Kidney capillary endothelial cell (primary cell): Measurements from ENCODE around the gene PCDHGA6.
"Not testable (repeated sequence)": the region's sequence is repeated elsewhere in the genome, so short reads cannot be mapped to it uniquely, and the experiment has no call there.

Source experiments
- DNase-seq: peaks from one replicate; pipeline ENCODE4 v3.0.0-alpha.2; 2018; ENCODE audit warnings: low spot score

PCDHGA6 gene

DNA sequence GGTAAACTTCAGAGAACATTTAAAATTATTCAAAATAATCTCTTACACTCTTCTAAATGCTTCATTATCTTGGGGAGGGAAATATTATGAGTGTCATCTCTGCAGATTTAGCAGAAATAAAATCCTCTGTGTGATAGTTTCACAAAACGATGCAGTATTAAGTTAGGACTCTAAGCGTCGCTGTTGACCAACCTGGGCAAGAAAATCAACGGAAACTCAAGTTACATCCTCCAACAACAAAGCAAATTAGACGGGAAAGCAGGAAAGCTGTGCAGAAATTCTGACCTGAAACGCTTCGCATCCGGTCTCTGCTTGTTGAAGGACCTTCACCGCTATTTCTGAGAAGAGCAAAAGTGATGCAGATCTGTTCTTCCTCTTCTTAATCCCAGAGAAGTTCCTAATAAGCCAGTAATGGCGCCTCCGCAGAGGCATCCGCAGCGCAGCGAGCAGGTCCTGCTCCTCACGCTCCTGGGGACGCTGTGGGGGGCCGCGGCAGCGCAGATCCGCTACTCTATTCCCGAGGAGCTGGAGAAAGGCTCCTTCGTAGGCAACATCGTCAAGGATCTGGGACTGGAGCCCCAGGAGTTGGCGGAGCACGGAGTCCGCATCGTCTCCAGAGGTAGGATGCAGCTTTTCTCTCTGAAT, at the start of gene PCDHGA6:
TSS of gene PCDHGA6 (plus strand) at position 219 of the 645 bp plus-strand sequence. CDS start at position 412, 193 bp downstream.
- no peak for DNase-seq

DNA sequence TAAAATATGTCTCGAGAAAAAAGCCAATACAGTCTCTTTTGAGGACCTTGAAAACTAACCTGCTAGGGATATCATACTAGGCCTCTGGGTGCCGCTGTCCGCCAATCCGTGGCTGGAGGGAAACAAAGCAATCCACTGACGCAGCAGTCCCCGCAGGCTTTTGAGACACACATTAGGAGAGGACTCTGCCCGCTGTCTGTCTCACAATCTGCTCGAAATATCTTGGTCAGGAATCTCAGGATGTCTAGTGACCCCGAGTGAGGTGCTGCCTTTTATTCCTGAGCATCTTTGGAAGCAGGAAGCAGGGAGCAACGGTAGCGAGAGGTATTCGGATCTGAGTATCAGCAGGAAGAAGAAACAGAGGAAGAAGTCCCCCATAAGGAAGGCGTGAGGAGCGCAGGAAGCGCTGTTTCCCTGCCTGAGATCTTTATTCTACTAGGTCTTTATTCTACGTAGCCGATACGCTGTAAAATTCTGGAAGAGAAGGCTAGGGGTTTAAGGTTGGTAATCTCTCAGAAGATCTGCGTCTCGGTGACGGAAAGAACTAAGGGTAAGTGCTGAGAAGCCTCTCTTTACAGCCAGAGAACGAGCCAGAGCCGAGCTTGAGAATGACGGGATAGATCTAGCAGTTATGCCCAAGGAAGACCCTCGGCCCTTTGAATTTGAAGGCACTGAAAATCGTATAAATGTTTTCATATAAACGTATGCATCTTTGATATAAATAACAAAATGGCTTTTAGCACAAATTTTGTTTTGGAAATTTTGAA, 47.4 kb upstream of the PCDHGA6 start:
- peak; percentile 44 for DNase-seq

DNA sequence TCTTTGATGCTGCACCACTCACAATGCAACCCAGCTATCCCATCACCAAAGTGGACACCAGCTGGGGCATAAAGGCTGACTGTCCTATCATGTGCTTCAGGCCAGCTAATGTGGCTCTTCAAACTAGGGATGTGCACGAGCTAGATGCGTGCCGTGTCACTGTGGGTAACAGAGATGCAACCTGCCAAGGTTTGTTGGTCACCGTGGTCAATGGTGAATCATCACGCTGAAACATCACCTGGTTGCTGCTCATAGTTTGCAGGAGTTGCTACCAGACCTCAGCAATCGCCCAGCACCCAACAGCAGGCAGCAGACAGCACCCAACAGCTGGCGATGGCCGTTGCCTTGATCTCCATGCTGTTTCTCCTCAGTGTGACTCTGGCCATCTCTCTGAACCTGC, 45.5 kb upstream of the PCDHGA6 start:
- no peak for DNase-seq

DNA sequence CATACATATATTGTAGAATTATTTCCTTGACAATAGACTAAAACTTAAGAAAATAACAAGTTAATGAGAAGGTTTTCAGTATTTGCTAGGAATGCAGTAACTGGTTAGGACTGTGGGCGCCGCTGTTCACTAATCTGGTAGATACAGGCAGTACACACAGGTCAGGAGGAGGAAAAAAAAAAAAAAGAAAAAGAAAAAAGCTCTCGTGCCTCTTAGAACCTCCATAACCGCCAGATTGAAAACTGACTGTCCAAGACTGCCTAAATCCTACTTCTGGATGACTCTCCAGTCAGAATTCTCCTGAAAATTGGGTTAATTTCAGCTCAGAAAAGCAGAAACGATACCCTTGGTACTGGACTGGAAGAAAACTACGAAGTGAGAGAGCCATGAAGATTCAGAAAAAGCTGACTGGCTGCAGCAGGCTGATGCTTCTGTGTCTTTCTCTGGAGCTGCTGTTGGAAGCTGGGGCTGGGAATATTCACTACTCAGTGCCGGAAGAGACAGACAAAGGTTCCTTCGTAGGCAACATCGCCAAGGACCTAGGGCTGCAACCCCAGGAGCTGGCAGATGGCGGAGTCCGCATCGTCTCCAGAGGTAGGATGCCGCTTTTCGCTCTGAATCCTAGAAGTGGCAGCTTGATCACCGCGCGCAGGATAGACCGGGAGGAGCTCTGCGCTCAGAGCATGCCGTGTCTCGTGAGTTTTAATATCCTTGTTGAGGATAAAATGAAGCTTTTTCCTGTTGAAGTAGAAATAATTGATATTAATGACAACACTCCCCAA, 43.2 kb upstream of the PCDHGA6 start, which contains the start of gene PCDHGA1:
TSS of gene PCDHGA1 (plus strand) at position 216 of the 782 bp plus-strand sequence.
- no peak for DNase-seq

DNA sequence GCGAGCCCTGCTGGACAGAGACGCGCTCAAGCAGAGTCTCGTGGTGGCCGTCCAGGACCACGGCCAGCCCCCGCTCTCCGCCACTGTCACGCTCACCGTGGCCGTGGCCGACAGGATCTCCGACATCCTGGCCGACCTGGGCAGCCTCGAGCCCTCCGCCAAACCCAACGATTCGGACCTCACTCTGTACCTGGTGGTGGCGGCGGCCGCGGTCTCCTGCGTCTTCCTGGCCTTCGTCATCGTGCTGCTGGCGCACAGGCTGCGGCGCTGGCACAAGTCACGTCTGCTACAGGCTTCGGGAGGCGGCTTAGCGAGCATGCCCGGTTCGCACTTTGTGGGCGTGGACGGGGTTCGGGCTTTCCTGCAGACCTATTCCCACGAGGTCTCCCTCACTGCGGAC, 41.1 kb upstream of the PCDHGA6 start:
- DNase-seq, result not testable (repeated sequence)

DNA sequence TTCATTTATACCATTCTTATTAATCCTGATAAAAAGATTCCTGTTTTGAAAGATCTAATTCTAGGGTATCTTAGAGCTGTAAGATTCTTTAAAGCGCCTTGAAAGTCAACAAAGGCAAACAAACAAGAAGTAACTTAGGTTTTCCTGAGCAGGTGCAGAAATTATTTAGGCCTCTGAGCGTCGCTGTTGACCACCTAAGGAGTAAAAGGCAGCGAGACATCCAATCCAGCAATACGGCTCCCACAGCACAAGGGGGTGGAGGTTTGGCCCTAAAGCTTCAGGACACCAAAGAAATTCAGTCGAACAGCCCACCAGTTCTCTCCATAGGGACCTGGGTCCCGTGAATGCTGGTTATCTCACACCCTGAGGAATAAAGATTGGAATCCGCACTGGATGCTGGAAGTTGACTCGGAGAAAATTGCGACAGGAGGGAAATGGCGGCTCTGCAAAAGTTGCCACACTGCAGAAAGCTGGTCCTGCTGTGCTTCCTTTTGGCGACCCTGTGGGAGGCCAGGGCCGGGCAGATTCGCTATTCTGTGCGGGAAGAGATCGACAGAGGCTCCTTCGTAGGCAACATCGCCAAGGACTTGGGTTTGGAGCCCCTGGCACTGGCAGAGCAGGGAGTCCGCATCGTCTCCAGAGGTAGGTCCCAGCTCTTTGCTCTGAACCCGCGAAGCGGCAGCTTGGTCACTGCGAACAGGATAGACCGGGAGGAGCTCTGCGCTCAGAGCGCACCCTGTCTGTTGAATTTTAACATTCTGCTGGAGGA, 35.0 kb upstream of the PCDHGA6 start, which contains the start of gene PCDHGA2:
TSS of gene PCDHGA2 (plus strand) at position 223 of the 769 bp plus-strand sequence.
- no peak for DNase-seq

DNA sequence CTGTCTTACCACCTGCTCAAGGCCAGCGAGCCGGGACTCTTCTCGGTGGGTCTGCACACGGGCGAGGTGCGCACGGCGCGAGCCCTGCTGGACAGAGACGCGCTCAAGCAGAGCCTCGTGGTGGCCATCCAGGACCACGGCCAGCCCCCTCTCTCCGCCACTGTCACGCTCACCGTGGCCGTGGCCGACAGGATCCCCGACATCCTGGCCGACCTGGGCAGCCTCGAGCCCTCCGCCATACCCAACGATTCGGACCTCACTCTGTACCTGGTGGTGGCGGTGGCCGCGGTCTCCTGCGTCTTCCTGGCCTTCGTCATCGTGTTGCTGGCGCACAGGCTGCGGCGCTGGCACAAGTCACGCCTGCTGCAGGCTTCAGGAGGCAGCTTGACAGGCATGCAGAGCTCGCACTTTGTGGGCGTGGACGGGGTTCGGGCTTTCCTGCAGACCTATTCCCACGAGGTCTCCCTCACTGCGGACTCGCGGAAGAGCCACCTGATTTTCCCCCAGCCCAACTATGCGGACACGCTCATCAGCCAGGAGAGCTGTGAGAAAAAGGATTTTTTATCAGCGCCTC, 32.8 kb upstream of the PCDHGA6 start:
- not testable (repeated sequence) for DNase-seq

DNA sequence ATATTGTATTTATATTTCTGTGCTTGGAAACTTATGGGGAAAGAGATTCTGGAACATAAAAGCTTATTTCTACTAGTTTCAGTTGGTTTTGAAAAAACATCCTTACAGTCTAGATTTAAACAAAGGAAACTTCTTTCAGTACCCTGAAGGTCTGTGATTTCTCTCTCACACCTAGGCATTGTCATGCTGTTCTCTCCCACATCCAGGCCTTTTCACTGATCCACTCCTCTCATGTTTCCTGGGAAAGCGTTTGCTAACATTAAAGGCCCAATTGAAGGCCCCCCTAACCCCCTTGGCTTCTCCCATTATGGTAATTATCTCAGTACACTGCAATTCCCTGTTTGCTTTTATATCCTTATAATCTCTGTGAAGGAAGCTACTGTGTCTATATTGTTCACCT, 30.9 kb upstream of the PCDHGA6 start:
- DNase-seq, result no peak

DNA sequence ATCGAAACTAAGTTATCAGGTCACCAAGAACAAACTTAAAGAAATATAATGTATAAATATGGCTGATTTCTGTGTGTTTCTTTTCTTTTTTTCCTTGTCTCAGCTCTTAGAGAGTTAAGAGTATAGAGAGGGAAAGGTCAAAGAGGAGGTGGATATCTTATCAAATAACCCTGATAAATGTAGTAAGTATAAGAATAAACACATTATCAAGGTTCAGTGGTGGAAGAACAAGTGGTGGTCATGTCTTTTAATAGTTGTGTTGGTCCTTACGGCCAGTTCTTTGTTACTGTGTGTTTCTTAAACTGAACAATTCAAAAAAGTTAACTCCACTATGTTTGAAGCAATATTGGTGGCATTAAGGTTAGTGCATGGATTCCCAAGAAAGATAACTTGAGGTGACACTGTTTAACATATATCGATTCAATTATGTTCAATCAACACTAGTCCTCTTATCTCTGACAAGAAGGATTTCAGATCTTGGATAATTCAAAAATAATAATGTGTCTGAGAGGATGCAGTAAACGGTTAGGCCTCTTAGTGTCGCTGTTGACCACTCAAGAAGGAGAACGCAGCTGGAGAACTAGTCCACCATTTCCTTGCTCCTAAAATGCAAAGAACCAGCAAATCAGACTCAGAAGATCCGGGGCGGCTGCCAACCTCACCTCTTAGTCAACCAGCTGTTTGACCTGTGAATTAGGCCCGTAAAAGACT, 30.3 kb upstream of the PCDHGA6 start, which contains the start of gene PCDHGA3:
TSS of gene PCDHGA3 (plus strand) at position 588 of the 711 bp plus-strand sequence. CDS start 205 bp downstream, outside the sequence.
- DNase-seq, result peak; percentile 36

DNA sequence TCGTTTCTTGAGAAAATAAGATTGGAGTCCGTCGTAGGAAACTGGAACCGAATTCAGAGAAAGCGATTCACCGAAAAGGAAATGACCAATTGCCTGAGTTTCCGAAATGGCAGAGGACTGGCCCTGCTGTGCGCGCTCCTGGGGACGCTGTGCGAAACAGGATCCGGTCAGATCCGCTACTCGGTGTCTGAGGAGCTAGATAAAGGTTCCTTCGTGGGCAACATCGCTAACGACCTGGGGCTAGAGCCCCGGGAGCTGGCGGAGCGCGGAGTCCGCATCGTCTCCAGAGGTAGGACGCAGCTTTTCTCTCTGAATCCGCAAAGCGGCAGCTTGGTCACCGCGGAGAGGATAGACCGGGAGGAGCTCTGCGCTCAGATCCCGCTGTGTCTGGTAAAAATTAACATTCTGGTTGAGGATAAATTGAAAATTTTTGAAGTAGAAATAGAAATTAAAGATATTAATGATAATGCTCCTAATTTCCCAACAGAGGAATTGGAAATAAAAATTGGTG, 29.7 kb upstream of the PCDHGA6 start:
- DNase-seq, result no peak

DNA sequence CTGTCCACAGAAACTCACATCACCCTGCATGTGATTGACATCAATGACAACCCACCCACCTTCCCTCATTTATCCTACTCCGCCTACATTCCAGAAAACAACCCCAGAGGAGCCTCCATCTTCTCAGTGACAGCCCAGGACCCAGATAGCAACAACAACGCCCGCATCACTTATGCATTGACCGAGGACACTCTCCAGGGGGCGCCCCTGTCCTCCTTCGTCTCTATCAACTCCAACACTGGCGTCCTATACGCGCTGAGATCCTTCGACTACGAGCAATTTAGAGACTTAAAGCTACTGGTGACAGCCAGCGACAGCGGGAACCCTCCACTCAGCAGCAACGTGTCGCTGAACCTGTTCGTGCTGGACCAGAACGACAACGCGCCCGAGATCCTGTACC, 28.4 kb upstream of the PCDHGA6 start:
- DNase-seq, result no peak

DNA sequence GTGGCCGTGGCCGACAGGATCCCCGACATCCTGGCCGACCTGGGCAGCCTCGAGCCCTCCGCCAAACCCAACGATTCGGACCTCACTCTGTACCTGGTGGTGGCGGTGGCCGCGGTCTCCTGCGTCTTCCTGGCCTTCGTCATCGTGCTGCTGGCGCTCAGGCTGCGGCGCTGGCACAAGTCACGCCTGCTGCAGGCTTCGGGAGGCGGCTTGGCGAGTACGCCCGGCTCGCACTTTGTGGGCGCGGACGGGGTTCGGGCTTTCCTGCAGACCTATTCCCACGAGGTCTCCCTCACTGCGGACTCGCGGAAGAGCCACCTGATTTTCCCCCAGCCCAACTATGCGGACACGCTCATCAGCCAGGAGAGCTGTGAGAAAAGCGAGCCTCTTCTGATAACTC, 27.7 kb upstream of the PCDHGA6 start:
- not testable (repeated sequence) for DNase-seq

DNA sequence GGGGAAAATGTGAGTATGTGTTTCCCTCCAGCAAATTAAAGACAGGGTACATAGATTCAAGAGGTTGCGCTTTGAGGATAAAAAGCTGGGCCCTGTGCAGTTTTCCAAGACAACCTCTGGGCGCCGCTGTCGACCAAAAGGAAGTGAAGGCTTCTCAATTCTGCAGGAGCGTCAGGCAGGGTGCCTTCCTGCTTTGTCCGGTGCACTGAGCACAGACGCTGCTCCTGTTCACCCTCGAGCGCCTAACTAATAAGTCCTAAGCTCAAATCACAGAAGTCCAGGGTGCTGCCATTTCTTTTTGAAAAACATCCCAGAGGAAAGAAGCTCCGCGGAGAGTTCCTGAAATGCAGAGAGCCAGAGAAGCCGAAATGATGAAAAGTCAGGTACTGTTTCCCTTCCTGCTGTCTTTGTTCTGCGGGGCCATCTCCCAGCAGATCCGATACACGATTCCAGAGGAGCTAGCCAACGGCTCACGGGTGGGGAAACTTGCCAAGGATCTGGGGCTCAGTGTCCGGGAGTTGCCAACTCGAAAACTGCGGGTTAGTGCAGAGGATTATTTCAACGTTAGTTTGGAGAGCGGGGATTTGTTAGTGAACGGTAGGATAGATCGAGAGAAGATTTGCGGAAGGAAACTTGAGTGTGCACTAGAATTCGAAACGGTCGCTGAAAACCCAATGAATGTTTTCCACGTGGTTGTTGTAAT, 23.6 kb upstream of the PCDHGA6 start, which contains the start of gene PCDHGB1:
TSS of gene PCDHGB1 (plus strand) at position 183 of the 703 bp plus-strand sequence. CDS start at position 345, 162 bp downstream.
- DNase-seq, result no peak

DNA sequence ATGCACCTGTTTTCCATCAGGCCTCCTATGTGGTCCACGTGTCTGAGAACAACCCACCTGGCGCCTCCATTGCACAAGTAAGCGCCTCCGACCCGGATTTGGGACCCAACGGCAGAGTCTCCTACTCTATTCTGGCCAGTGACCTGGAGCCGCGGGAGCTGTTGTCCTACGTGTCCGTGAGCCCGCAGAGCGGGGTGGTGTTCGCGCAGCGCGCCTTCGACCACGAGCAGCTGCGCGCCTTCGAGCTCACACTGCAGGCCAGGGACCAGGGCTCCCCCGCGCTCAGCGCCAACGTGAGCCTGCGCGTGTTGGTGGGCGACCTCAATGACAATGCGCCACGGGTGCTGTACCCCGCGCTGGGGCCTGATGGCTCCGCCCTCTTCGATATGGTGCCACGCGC, 22.1 kb upstream of the PCDHGA6 start:
- DNase-seq, result no peak

DNA sequence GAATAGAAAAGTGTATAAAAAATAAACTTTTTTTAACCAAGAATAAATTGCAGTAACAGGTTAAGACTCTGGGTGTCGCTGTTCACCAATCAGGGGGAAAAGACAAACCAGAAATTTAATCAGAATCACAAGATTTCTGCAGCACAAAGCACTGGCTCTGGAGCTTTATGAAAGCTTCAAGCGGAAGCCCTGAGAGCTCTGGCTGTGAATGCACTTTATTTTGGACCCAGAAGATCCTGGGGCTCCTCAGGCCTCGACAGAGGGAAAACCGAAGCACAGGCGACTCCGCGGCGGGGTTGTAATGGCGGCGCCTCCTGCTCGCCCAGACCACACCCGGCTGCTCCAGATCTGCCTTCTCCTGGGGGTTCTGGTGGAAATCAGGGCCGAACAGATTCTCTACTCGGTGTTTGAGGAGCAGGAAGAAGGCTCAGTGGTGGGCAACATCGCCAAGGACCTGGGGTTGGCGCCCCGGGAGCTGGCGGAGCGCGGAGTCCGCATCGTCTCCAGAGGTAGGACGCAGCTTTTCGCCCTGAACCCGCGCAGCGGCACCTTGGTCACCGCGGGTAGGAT, 18.7 kb upstream of the PCDHGA6 start, which contains the start of gene PCDHGA4:
TSS of gene PCDHGA4 (plus strand) at position 122 of the 570 bp plus-strand sequence. CDS start at position 209, 87 bp downstream.
- no peak for DNase-seq

DNA sequence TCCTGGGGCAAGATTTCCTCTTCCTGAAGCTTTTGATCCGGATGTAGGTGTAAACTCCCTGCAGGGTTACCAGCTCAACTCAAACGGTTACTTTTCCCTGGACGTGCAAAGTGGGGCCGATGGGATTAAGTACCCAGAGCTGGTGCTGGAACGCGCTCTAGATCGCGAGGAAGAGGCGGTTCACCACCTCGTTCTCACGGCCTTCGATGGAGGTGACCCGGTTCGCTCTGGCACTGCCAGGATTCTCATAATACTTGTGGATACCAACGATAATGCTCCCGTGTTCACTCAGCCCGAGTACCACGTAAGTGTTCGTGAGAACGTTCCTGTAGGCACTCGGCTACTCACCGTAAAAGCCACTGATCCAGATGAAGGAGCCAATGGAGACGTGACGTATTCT, 18.1 kb upstream of the PCDHGA6 start:
- no peak for DNase-seq

DNA sequence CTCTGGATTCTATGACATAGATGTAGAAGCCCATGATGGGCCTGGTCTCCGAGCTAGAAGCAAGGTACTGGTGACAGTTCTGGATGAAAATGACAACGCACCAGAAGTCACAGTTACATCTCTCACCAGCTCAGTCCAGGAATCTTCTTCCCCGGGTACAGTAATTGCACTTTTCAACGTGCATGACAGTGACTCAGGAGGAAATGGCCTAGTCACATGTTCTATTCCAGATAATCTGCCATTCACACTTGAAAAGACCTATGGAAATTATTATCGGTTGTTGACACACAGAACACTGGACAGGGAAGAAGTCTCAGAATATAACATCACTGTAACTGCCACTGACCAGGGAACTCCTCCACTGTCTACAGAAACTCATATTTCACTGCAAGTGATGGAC, 17.6 kb upstream of the PCDHGA6 start:
- no peak for DNase-seq

DNA sequence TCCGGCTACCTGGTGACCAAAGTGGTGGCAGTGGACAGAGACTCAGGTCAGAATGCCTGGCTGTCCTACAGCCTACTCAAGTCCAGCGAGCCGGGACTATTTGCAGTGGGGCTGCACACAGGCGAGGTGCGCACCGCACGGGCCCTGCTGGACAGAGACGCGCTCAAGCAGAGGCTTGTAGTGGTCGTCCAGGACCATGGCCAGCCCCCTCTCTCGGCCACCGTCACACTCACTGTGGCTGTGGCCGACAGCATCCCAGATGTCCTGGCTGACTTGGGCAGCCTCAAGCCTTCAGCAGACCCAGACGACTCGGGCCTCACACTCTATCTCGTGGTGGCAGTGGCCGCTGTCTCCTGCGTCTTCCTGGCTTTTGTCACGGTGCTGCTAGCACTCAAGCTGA, 16.7 kb upstream of the PCDHGA6 start:
- DNase-seq, result no peak

DNA sequence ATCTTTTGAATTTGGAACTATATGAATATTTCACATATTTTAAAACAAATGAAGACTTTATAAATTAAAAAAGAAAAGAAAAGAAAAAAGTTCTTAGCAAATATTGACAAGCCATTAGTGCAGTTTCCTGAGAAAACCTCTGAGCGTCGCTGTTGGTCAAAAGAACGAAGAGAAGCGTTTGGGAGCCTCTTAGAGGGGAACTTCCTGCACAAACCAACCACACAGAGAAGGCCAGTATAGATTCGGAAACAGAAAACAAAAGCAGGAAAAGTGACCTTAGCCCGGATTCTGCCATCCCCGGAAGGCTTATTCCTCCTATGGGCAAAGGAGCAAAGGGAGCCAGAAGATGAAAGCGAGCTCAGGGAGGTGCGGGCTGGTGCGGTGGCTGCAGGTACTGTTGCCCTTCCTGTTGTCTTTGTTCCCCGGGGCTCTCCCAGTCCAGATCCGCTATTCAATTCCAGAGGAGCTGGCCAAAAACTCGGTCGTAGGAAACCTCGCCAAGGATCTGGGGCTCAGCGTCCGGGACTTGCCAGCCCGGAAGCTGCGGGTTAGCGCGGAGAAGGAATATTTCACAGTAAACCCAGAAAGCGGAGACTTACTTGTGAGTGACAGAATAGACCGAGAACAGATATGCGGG, 13.8 kb upstream of the PCDHGA6 start, which contains the start of gene PCDHGB2:
TSS of gene PCDHGB2 (plus strand) at position 205 of the 637 bp plus-strand sequence. CDS start at position 347, 142 bp downstream.
- no peak for DNase-seq
